HepG2 (cell line): ENCODE measurements around the gene CACTIN.

ENCODE experiments used
- CHD2 ChIP-seq: IDR thresholded peaks from 2 replicates; pipeline ENCODE4 v1.6.1; 2011; ENCODE audit warnings: low read depth, low read length, improper control_type of control experiment
- GABPB1 ChIP-seq: IDR thresholded peaks from 2 replicates; pipeline ENCODE4 v1.6.1; 2016; ENCODE audit warnings: mild to moderate bottlenecking, missing genetic modification reagents, moderate library complexity, missing compliant biosample characterization
- MXI1 ChIP-seq: IDR thresholded peaks from 3 replicates; pipeline ENCODE4 v1.6.1; 2012; ENCODE audit warnings: low read depth, low read length, inconsistent platforms, borderline replicate concordance
- RAD21 ChIP-seq: fragments of 450-650 bp; formaldehyde crosslinking; IDR thresholded peaks from 2 replicates; pipeline ENCODE4 v1.5.0; 2020; ENCODE audit warnings: mild to moderate bottlenecking
- RBM39 ChIP-seq: fragments of 200-400 bp; formaldehyde crosslinking; IDR thresholded peaks from one replicate; pipeline ENCODE4 v1.6.1; 2018; ENCODE audit warnings: antibody characterized with exemption, mild to moderate bottlenecking, low read depth, low read length; ENCODE audit not compliant: poor library complexity, severe bottlenecking
- SMC3 ChIP-seq: IDR thresholded peaks from 2 replicates; pipeline ENCODE4 v1.6.1; 2011; ENCODE audit warnings: low read length, improper control_type of control experiment
- ZNF263 ChIP-seq: sonication (generic); formaldehyde crosslinking; IDR thresholded peaks from 2 replicates; pipeline ENCODE4 v1.4.0; 2020; ENCODE audit warnings: missing genetic modification reagents
- TF ChIP-seq, protein P1 (sequence below): sonication (generic); formaldehyde crosslinking; IDR thresholded peaks from 2 replicates; pipeline ENCODE4 v1.4.0; 2020; ENCODE audit warnings: missing genetic modification reagents
- TF ChIP-seq, protein P2 (sequence below): sonication (generic); formaldehyde crosslinking; IDR thresholded peaks from 2 replicates; pipeline ENCODE4 v1.4.0; 2020; ENCODE audit warnings: low read depth, mild to moderate bottlenecking, missing genetic modification reagents

- TF ChIP-seq GABPB1 (CRISPR knock-in tag) (no peak; the same call in 1 of the 2 replicates), CHD2 (no peak), RAD21 (CRISPR knock-in tag) (no peak), RBM39 (no peak), ZNF263 (no peak), SMC3 (no peak), MXI1 (no peak)
- TF ChIP-seq, protein P1, sequence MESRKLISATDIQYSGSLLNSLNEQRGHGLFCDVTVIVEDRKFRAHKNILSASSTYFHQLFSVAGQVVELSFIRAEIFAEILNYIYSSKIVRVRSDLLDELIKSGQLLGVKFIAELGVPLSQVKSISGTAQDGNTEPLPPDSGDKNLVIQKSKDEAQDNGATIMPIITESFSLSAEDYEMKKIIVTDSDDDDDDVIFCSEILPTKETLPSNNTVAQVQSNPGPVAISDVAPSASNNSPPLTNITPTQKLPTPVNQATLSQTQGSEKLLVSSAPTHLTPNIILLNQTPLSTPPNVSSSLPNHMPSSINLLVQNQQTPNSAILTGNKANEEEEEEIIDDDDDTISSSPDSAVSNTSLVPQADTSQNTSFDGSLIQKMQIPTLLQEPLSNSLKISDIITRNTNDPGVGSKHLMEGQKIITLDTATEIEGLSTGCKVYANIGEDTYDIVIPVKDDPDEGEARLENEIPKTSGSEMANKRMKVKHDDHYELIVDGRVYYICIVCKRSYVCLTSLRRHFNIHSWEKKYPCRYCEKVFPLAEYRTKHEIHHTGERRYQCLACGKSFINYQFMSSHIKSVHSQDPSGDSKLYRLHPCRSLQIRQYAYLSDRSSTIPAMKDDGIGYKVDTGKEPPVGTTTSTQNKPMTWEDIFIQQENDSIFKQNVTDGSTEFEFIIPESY (CRISPR knock-in tag) = no peak
- TF ChIP-seq, protein P2, sequence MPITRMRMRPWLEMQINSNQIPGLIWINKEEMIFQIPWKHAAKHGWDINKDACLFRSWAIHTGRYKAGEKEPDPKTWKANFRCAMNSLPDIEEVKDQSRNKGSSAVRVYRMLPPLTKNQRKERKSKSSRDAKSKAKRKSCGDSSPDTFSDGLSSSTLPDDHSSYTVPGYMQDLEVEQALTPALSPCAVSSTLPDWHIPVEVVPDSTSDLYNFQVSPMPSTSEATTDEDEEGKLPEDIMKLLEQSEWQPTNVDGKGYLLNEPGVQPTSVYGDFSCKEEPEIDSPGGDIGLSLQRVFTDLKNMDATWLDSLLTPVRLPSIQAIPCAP = no peak
Observed at GRCh38 chr19:3570606-3571011, 56.0 kb downstream of the CACTIN start.
